B cell (primary cell): ENCODE data around the gene SON.
"Not testable (repeated sequence)": the region's sequence is repeated elsewhere in the genome, so short reads cannot be mapped to it uniquely, and the experiment has no call there.

Source experiments
- EZH2 ChIP-seq: IDR thresholded peaks from 2 replicates; pipeline ENCODE4 v1.6.1; 2012; ENCODE audit warnings: borderline replicate concordance, low read depth, mild to moderate bottlenecking, moderate library complexity, low read length; ENCODE audit not compliant: insufficient read depth, poor library complexity, severe bottlenecking
- TF ChIP-seq, protein P1 (sequence below): fragments of 200-600 bp; IDR thresholded peaks from one replicate; pipeline ENCODE4 v1.8.0; 2022; ENCODE audit warnings: antibody characterized with exemption, mild to moderate bottlenecking

DNA sequence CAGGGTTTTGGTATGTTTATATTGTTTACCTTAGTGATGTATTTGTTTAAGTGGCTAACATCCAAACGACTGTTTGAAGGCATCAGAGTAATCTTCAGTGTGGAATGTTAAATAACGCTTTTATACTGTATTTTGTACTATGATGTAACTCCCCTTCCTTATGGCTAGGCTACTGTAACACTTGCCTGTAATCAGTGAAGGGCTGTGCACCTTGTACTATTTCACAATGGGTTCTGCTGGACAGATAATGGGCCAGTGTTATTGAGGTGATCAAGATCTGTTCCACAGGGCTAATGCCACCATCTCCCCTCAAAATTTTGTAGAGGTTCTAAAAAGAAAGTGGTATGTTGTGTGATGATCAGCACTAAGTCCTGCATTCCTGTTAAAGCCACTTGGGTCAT, 33.9 kb downstream of the SON start:
- not testable (repeated sequence) for TF ChIP-seq EZH2
- TF ChIP-seq, protein P1, sequence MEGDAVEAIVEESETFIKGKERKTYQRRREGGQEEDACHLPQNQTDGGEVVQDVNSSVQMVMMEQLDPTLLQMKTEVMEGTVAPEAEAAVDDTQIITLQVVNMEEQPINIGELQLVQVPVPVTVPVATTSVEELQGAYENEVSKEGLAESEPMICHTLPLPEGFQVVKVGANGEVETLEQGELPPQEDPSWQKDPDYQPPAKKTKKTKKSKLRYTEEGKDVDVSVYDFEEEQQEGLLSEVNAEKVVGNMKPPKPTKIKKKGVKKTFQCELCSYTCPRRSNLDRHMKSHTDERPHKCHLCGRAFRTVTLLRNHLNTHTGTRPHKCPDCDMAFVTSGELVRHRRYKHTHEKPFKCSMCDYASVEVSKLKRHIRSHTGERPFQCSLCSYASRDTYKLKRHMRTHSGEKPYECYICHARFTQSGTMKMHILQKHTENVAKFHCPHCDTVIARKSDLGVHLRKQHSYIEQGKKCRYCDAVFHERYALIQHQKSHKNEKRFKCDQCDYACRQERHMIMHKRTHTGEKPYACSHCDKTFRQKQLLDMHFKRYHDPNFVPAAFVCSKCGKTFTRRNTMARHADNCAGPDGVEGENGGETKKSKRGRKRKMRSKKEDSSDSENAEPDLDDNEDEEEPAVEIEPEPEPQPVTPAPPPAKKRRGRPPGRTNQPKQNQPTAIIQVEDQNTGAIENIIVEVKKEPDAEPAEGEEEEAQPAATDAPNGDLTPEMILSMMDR, result not testable (repeated sequence)
